ENCODE data around the gene UBTF.

DNA sequence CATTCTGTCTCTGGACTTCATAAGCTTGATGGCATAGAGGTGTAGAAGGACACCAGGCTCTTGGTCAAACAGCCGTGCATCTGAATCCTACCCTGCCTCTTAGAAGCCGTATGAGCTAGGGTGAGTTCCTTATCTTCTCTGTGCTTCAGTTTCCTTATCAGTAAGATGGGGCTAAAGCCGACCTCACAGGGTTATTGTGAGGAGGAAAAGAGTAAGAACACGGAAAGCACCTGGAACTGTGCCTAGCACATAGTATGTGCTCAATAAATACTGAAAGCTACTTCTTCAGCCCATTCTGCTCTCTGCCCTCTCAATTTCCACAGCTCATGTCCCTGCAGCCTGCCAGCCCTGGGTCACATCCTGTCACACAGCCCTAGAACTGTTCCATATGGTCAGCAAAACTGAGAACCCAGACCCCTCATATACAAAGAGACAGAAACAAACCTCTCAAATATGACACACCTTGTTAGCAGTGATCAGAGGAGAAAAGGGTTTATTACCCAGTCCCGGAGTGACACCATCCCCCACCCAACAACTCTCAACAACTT is 17.0 kb upstream of the UBTF start:
- TF ChIP-seq MXI1 (IDR thresholded peaks at IDR 0.05; ENCODE audit: borderline replicate concordance, low read depth, low read length) = no peak
- no peak for TF ChIP-seq MAZ (IDR thresholded peaks at IDR 0.05; ENCODE audit: borderline replicate concordance, low read depth, low read length)
- TF ChIP-seq, protein P1, sequence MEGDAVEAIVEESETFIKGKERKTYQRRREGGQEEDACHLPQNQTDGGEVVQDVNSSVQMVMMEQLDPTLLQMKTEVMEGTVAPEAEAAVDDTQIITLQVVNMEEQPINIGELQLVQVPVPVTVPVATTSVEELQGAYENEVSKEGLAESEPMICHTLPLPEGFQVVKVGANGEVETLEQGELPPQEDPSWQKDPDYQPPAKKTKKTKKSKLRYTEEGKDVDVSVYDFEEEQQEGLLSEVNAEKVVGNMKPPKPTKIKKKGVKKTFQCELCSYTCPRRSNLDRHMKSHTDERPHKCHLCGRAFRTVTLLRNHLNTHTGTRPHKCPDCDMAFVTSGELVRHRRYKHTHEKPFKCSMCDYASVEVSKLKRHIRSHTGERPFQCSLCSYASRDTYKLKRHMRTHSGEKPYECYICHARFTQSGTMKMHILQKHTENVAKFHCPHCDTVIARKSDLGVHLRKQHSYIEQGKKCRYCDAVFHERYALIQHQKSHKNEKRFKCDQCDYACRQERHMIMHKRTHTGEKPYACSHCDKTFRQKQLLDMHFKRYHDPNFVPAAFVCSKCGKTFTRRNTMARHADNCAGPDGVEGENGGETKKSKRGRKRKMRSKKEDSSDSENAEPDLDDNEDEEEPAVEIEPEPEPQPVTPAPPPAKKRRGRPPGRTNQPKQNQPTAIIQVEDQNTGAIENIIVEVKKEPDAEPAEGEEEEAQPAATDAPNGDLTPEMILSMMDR (conservative IDR thresholded peaks at IDR 0.05; ENCODE audit: low read depth, low read length) = no peak
- no peak for TF ChIP-seq SMC3 (IDR thresholded peaks at IDR 0.05; ENCODE audit: low read depth, low read length)
- TF ChIP-seq POLR2A (IDR thresholded peaks at IDR 0.05; ENCODE audit: low read depth, low read length) = no peak
- TF ChIP-seq BHLHE40 (IDR thresholded peaks at IDR 0.05; ENCODE audit: low read depth, low read length) = no peak
- no peak for TF ChIP-seq MAFK (IDR thresholded peaks at IDR 0.05; ENCODE audit: low read depth, low read length)
- TF ChIP-seq CHD1 (IDR thresholded peaks at IDR 0.05; ENCODE audit: low read depth, low read length) = no peak
- TF ChIP-seq RFX5 (IDR thresholded peaks at IDR 0.05; ENCODE audit: low read depth, low read length) = no peak
- no peak for TF ChIP-seq FOS (IDR thresholded peaks at IDR 0.05; ENCODE audit: low read depth, low read length)
- TF ChIP-seq RAD21 (IDR thresholded peaks at IDR 0.05; ENCODE audit: low read length) = no peak
- TF ChIP-seq NFE2L2 (IDR thresholded peaks at IDR 0.05; ENCODE audit: low read depth, low read length) = no peak
- TF ChIP-seq CEBPB (IDR thresholded peaks at IDR 0.05; ENCODE audit: low read depth, low read length) = no peak

Data from IMR-90 (cell line).